Astrocyte (in vitro differentiated cells and primary cell): ENCODE results near the gene PUSL1. TPM values are rescaled to one million over a fixed set of nuclear protein-coding genes. Genes with fewer than 3 reads are reported as not detected.

Experiments used
- DNase-seq: peaks from one replicate; pipeline ENCODE4 v3.0.0-alpha.2; 2010; ENCODE audit warnings: low read depth
- FAIRE-seq: peaks from 2 replicates; lab custom pipeline; 2011; peaks lifted over from hg19 to GRCh38; lab: Jason Lieb, UNC
- H2AFZ ChIP-seq: 2 replicates; pipeline ENCODE4 v1.6.0; 2012; ENCODE audit warnings: low read depth, low read length, inconsistent platforms
- H3K27ac ChIP-seq: 2 replicates; pipeline ENCODE4 v1.5.1; 2011; ENCODE audit warnings: low read depth, low read length, inconsistent platforms
- H3K27me3 ChIP-seq: 2 replicates; pipeline ENCODE4 v1.6.0; 2011; ENCODE audit warnings: low read length, inconsistent platforms; ENCODE audit not compliant: insufficient read depth
- H3K36me3 ChIP-seq: 2 replicates; pipeline ENCODE4 v1.5.1; 2011; ENCODE audit warnings: low read length, inconsistent platforms; ENCODE audit not compliant: insufficient read depth
- H3K4me1 ChIP-seq: 2 replicates; pipeline ENCODE4 v1.5.1; 2011; ENCODE audit warnings: low read length, inconsistent platforms; ENCODE audit not compliant: insufficient read depth
- H3K4me2 ChIP-seq: 2 replicates; pipeline ENCODE4 v1.6.0; 2012; ENCODE audit warnings: low read length, inconsistent platforms
- H3K4me3 ChIP-seq: 2 replicates; pipeline ENCODE4 v1.5.1; 2011; ENCODE audit warnings: low read depth, mild to moderate bottlenecking, low read length, inconsistent platforms; ENCODE audit not compliant: insufficient read depth
- H3K79me2 ChIP-seq: 2 replicates; pipeline ENCODE4 v1.6.0; 2012; ENCODE audit warnings: mild to moderate bottlenecking, low read length, inconsistent platforms; ENCODE audit not compliant: insufficient read depth
- H3K9ac ChIP-seq: 2 replicates; pipeline ENCODE4 v1.6.0; 2012; ENCODE audit warnings: mild to moderate bottlenecking, low read length, inconsistent platforms
- H3K9me3 ChIP-seq: 2 replicates; pipeline ENCODE4 v1.5.1; 2012; ENCODE audit warnings: low read depth, mild to moderate bottlenecking, low read length, inconsistent platforms; ENCODE audit not compliant: insufficient read depth
- H4K20me1 ChIP-seq: 2 replicates; pipeline ENCODE4 v1.6.0; 2012; ENCODE audit warnings: low read length, inconsistent platforms; ENCODE audit not compliant: insufficient read depth
- H3K27ac Mint-ChIP-seq: one replicate; pipeline ENCODE4 v1.8.0; 2021; ENCODE audit warnings: mild to moderate bottlenecking, mixed read lengths; ENCODE audit not compliant: unreplicated experiment
- H3K27me3 Mint-ChIP-seq: one replicate; pipeline ENCODE4 v1.8.0; 2021; ENCODE audit warnings: low read depth, mixed read lengths; ENCODE audit not compliant: unreplicated experiment
- H3K36me3 Mint-ChIP-seq: one replicate; pipeline ENCODE4 v1.8.0; 2021; ENCODE audit warnings: low read depth, mixed read lengths; ENCODE audit not compliant: unreplicated experiment
- H3K4me1 Mint-ChIP-seq: one replicate; pipeline ENCODE4 v1.8.0; 2021; ENCODE audit warnings: low read depth, mixed read lengths; ENCODE audit not compliant: unreplicated experiment
- H3K4me3 Mint-ChIP-seq: one replicate; pipeline ENCODE4 v1.8.0; 2021; ENCODE audit warnings: mild to moderate bottlenecking, moderate library complexity, mixed read lengths; ENCODE audit not compliant: unreplicated experiment
- H3K9me3 Mint-ChIP-seq: one replicate; pipeline ENCODE4 v1.8.0; 2021; ENCODE audit warnings: mild to moderate bottlenecking, mixed read lengths; ENCODE audit not compliant: unreplicated experiment
- CTCF ChIP-seq: IDR thresholded peaks from 2 replicates; pipeline ENCODE4 v1.5.1; 2011; ENCODE audit warnings: low read depth, mild to moderate bottlenecking, inconsistent platforms, low read length, moderate library complexity; ENCODE audit not compliant: insufficient read depth
- EZH2 ChIP-seq: IDR thresholded peaks from 2 replicates; pipeline ENCODE4 v1.6.1; 2012; ENCODE audit warnings: mild to moderate bottlenecking, low read length, inconsistent platforms; ENCODE audit not compliant: insufficient read depth
- total RNA-seq: library from RNA; stranded (reverse); gene quantifications from 2 replicates; pipeline ENCODE4 v1.2.1, GENCODE V29; 2021

The PUSL1 gene
- total RNA-seq, 1 donor from 2014 or later, result 29.4 TPM

- no peak overlapping the region for H3K27ac Mint-ChIP-seq
- no peak overlapping the region for H3K4me3 Mint-ChIP-seq
- no peaks in the 10 kb centered on the region for H3K36me3 Mint-ChIP-seq
- Histone ChIP-seq H3K9ac (no peak overlapping the region), H3K9me3 (no peaks in the 10 kb centered on the region), H3K36me3 (peaks cover 3% of the 10 kb centered on the region), H2AFZ (no peak overlapping the region), H3K27ac (no peak overlapping the region), H3K4me2 (no peak overlapping the region), H3K79me2 (peaks cover 4% of the 10 kb centered on the region), H4K20me1 (peaks cover 21% of the 10 kb centered on the region), H3K4me3 (no peak overlapping the region), H3K27me3 (no peaks in the 10 kb centered on the region), H3K4me1 (no peaks in the 10 kb centered on the region)
- no peak for TF ChIP-seq EZH2
- no peak for TF ChIP-seq CTCF
- H3K4me1 Mint-ChIP-seq, result peaks cover under 1% of the 10 kb centered on the region
- DNase-seq (no peak), FAIRE-seq (no peak)
- H3K9me3 Mint-ChIP-seq, result no peaks in the 10 kb centered on the region
- no peaks in the 10 kb centered on the region for H3K27me3 Mint-ChIP-seq
Observed at GRCh38 chr1:1335792-1336248, 27.4 kb downstream of the PUSL1 start.

- H3K4me3 Mint-ChIP-seq, result no peak overlapping the region
- Histone ChIP-seq H3K79me2 (peaks cover 10% of the 10 kb centered on the region), H3K36me3 (peaks cover 8% of the 10 kb centered on the region), H3K4me1 (no peaks in the 10 kb centered on the region), H3K4me3 (no peak overlapping the region), H3K9ac (no peak overlapping the region), H4K20me1 (peaks cover 27% of the 10 kb centered on the region), H3K9me3 (no peaks in the 10 kb centered on the region), H3K27me3 (no peaks in the 10 kb centered on the region), H3K27ac (no peak overlapping the region), H2AFZ (no peak overlapping the region), H3K4me2 (no peak overlapping the region)
- DNase-seq, result no peak
- H3K36me3 Mint-ChIP-seq, result no peaks in the 10 kb centered on the region
- no peaks in the 10 kb centered on the region for H3K9me3 Mint-ChIP-seq
- H3K27me3 Mint-ChIP-seq, result no peaks in the 10 kb centered on the region
- no peak for TF ChIP-seq EZH2
- TF ChIP-seq CTCF, result no peak
- no peak for FAIRE-seq
- H3K27ac Mint-ChIP-seq, result no peak overlapping the region
- peaks cover 2% of the 10 kb centered on the region for H3K4me1 Mint-ChIP-seq
Observed at GRCh38 chr1:1336446-1336845, 28.0 kb downstream of the PUSL1 start.

DNA sequence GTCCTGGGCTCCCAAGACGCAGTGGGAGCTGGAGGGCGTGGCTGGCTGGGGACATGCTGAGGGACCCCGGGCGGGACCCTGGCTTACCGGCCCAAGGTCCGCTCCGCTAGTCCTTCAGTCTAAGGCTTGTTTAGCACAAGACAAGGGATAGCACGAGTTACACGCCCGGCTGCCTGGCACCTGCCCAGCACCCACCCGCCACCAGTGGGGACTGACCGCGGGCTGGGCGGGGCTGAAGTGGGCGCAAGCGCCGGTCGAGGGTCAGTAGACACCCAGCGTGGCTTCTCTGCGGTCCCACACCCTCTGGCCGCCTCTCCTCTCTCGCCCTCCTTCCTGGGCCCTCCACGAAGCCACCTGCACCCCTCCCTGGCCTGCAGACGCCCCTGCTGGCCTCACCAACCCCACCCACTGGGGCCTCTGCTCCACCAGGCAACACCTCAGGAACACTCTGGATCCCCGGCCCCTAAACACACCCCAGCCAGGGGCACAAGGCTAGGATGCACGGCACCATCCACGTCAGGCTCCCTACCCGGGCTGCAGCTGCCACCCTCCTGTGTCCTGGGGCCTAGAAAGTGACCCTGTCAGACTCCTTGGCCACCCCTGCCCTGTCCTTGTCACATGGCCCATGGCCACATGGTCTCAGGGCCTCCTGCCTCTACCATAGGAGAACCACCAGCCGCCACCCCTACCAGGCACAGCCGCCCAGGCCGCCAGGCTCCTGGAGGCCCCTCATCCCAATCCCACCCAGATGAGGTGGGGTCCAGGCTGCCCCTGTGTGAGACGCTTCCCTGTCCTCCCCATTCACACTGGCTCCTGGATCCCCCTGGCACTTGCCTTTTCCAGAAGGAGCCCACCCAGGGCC is 28.8 kb downstream of the PUSL1 start:
- Mint-ChIP-seq H3K27ac (no peak overlapping the region), H3K27me3 (no peaks in the 10 kb centered on the region), H3K4me3 (no peak overlapping the region), H3K9me3 (no peaks in the 10 kb centered on the region), H3K36me3 (no peaks in the 10 kb centered on the region), H3K4me1 (peaks cover 2% of the 10 kb centered on the region)
- H4K20me1 ChIP-seq, result peaks cover 34% of the 10 kb centered on the region
- DNase-seq (no peak), FAIRE-seq (no peak)
- no peaks in the 10 kb centered on the region for H3K9me3 ChIP-seq
- H3K79me2 ChIP-seq, result peaks cover 12% of the 10 kb centered on the region
- H3K9ac ChIP-seq, result no peak overlapping the region
- no peaks in the 10 kb centered on the region for H3K27me3 ChIP-seq
- H3K4me1 ChIP-seq, result no peaks in the 10 kb centered on the region
- TF ChIP-seq CTCF (no peak), EZH2 (no peak)
- no peak overlapping the region for H3K4me2 ChIP-seq
- H3K27ac ChIP-seq, result no peak overlapping the region
- no peak overlapping the region for H3K4me3 ChIP-seq
- no peak overlapping the region for H2AFZ ChIP-seq
- peaks cover 8% of the 10 kb centered on the region for H3K36me3 ChIP-seq
